SU-DHL-6 (cell line): ENCODE measurements around the gene PTPRE.

Experiments
- H2AFZ ChIP-seq: fragments of 200-600 bp; sonication (generic); 2 replicates; pipeline ENCODE4 v1.6.1; 2014; ENCODE audit warnings: low read depth, mild to moderate bottlenecking, moderate library complexity, mixed read lengths, antibody characterized with exemption, low read length; ENCODE audit not compliant: severe bottlenecking
- H3F3A ChIP-seq: fragments of 200-600 bp; shearing (Covaris generic); 2 replicates; pipeline ENCODE4 v1.6.0; 2016; ENCODE audit warnings: antibody characterized with exemption, mild to moderate bottlenecking; ENCODE audit not compliant: insufficient read depth
- H3K27ac ChIP-seq: fragments of 200-600 bp; sonication (generic); 2 replicates; pipeline ENCODE4 v1.5.1; 2016; ENCODE audit warnings: low read depth, mild to moderate bottlenecking, low read length, moderate library complexity, mixed read lengths
- H3K27me3 ChIP-seq: fragments of 200-600 bp; sonication (generic), shearing (Covaris generic); 2 replicates; pipeline ENCODE4 v1.6.0; 2014; ENCODE audit warnings: mild to moderate bottlenecking, low read length
- H3K36me3 ChIP-seq: fragments of 200-600 bp; sonication (generic); 2 replicates; pipeline ENCODE4 v1.6.1; 2014; ENCODE audit warnings: mild to moderate bottlenecking, low read length, mixed read lengths
- H3K4me2 ChIP-seq: fragments of 300-600, 200-600 bp; shearing (Covaris generic), sonication (generic); 2 replicates; pipeline ENCODE4 v1.6.0; 2014; ENCODE audit warnings: low read length, low read depth, mild to moderate bottlenecking; ENCODE audit not compliant: poor library complexity, severe bottlenecking
- H3K4me3 ChIP-seq: fragments of 200-600 bp; sonication (generic); 2 replicates; pipeline ENCODE4 v1.5.1; 2014; ENCODE audit warnings: antibody characterized with exemption, low read length, mild to moderate bottlenecking, mixed read lengths; ENCODE audit not compliant: insufficient read depth, poor library complexity, severe bottlenecking
- H3K79me2 ChIP-seq: fragments of 200-600 bp; sonication (generic); 2 replicates; pipeline ENCODE4 v1.6.1; 2014; ENCODE audit warnings: mild to moderate bottlenecking, low read length, moderate library complexity; ENCODE audit not compliant: insufficient read depth
- H3K9ac ChIP-seq: fragments of 200-600 bp; sonication (generic); 2 replicates; pipeline ENCODE4 v1.7.0; 2014; ENCODE audit warnings: mild to moderate bottlenecking, low read length
- H3K9me2 ChIP-seq: fragments of 200-600 bp; sonication (generic); replicated peaks from 2 replicates; pipeline ENCODE4 v1.6.1; 2014; ENCODE audit warnings: low read length; ENCODE audit not compliant: insufficient read depth
- H3K9me3 ChIP-seq: fragments of 200-600 bp; sonication (generic); 2 replicates; pipeline ENCODE4 v1.6.1; 2014; ENCODE audit warnings: low read length, mixed read lengths; ENCODE audit not compliant: insufficient read depth
- H4K20me1 ChIP-seq: fragments of 200-600 bp; sonication (generic); 2 replicates; pipeline ENCODE4 v1.6.1; 2014; ENCODE audit warnings: low read depth, mild to moderate bottlenecking, antibody characterized with exemption, low read length, moderate library complexity, mixed read lengths
- CTCF ChIP-seq: fragments of 200-600 bp; sonication (generic); IDR thresholded peaks from one replicate; pipeline ENCODE4 v1.5.1; 2017; ENCODE audit warnings: antibody characterized with exemption, mild to moderate bottlenecking, low read length, moderate library complexity; ENCODE audit not compliant: insufficient read depth, poor library complexity, severe bottlenecking
- EZH2phosphoT487 ChIP-seq: fragments of 200-600 bp; sonication (generic), shearing (Covaris generic); conservative IDR thresholded peaks from 2 replicates; pipeline ENCODE4 v1.6.1; 2018; ENCODE audit warnings: mild to moderate bottlenecking, antibody characterized with exemption, low read length, moderate library complexity, mixed read lengths

PTPRE gene

GRCh38 chr10:127983344-127984100 is 76.6 kb downstream of the PTPRE start:
- no peaks in the 10 kb centered on the region for H3K9me2 ChIP-seq
- H3K27me3 ChIP-seq, result no peaks in the 10 kb centered on the region
- no peaks in the 10 kb centered on the region for H3K79me2 ChIP-seq
- no peak overlapping the region for H3K9ac ChIP-seq
- no peaks in the 10 kb centered on the region for H4K20me1 ChIP-seq
- TF ChIP-seq CTCF (no peak), EZH2phosphoT487 (no peak)
- no peak overlapping the region for H3K27ac ChIP-seq
- no peak overlapping the region for H3K4me2 ChIP-seq
- H2AFZ ChIP-seq, result no peak overlapping the region
- no peaks in the 10 kb centered on the region for H3K9me3 ChIP-seq
- no peaks in the 10 kb centered on the region for H3F3A ChIP-seq
- no peak overlapping the region for H3K4me3 ChIP-seq
- H3K36me3 ChIP-seq, result no peaks in the 10 kb centered on the region

- Histone ChIP-seq H3K27me3 (no peaks in the 10 kb centered on the region), H3K9me3 (no peaks in the 10 kb centered on the region), H3K27ac (no peak overlapping the region), H3K79me2 (no peaks in the 10 kb centered on the region), H3K9me2 (no peaks in the 10 kb centered on the region), H3K9ac (no peak overlapping the region), H3K4me2 (no peak overlapping the region), H3K36me3 (no peaks in the 10 kb centered on the region), H3K4me3 (no peak overlapping the region), H4K20me1 (no peaks in the 10 kb centered on the region), H3F3A (no peaks in the 10 kb centered on the region), H2AFZ (no peak overlapping the region)
- TF ChIP-seq CTCF, result no peak
- no peak for TF ChIP-seq EZH2phosphoT487
These were observed 78.0 kb downstream of the PTPRE start for GRCh38 chr10:127984945-127985344.

- H3F3A ChIP-seq, result no peaks in the 10 kb centered on the region
- H3K27me3 ChIP-seq, result no peaks in the 10 kb centered on the region
- H3K9me3 ChIP-seq, result no peaks in the 10 kb centered on the region
- no peaks in the 10 kb centered on the region for H4K20me1 ChIP-seq
- H3K9ac ChIP-seq, result no peak overlapping the region
- TF ChIP-seq CTCF (no peak), EZH2phosphoT487 (no peak)
- H3K36me3 ChIP-seq, result no peaks in the 10 kb centered on the region
- H2AFZ ChIP-seq, result no peak overlapping the region
- no peak overlapping the region for H3K4me3 ChIP-seq
- no peaks in the 10 kb centered on the region for H3K9me2 ChIP-seq
- no peak overlapping the region for H3K27ac ChIP-seq
- H3K79me2 ChIP-seq, result no peaks in the 10 kb centered on the region
- no peak overlapping the region for H3K4me2 ChIP-seq
These were observed 79.9 kb downstream of the PTPRE start for GRCh38 chr10:127986531-127987466.
